Endothelial cell of umbilical vein (primary cell): ENCODE data around the gene DIPK1C. TPM values are rescaled to one million over a fixed set of nuclear protein-coding genes. Genes with fewer than 3 reads are reported as not detected.

Experiments
- BruUV-seq: library from RNA; stranded (reverse); fragments of 400-500 nt; replicated peaks from 2 replicates; lab custom pipeline; 2021; lab: Mats Ljungman, UMichigan
- CTCF ChIA-PET: fragments of 300-600, 350-600 bp; sonication (Branson Sonifier 250); formaldehyde crosslinking; loops from one replicate; lab custom pipeline; 2021; ENCODE audit warnings: antibody characterized with exemption, inconsistent platforms; lab: Charles Lee
- POLR2A ChIA-PET: fragments of 300-600, 350-600 bp; sonication (Branson Sonifier 250); formaldehyde crosslinking; loops from one replicate; lab custom pipeline; 2021; ENCODE audit warnings: antibody characterized with exemption, inconsistent platforms; lab: Charles Lee
- DNase-seq: peaks from one replicate; pipeline ENCODE4 v3.0.0-alpha.2; 2011; ENCODE audit warnings: low read depth, low spot score
- FAIRE-seq: peaks from 2 replicates; lab custom pipeline; 2011; peaks lifted over from hg19 to GRCh38; lab: Jason Lieb, UNC
- H2AFZ ChIP-seq: 2 replicates; pipeline ENCODE4 v1.6.0; 2012; ENCODE audit warnings: low read depth, low read length, control low read depth, inconsistent platforms
- H3K27ac ChIP-seq: 2 replicates; pipeline ENCODE4 v1.5.1; 2011; ENCODE audit warnings: low read depth, mild to moderate bottlenecking, control low read depth, low read length, moderate library complexity; ENCODE audit not compliant: insufficient read depth
- H3K27me3 ChIP-seq, 2 experiments: 2 replicates each; pipeline versions ENCODE4 v1.6.0 to v1.6.1; 2011; ENCODE audit warnings: low read length in 2 of 2, mixed read lengths in 1 of 2; ENCODE audit not compliant: control insufficient read depth in 2 of 2, insufficient read depth in 2 of 2
- H3K36me3 ChIP-seq, 2 experiments: 2 replicates in 1 of 2; 3 replicates in 1 of 2; pipeline ENCODE4 v1.5.1; 2011; ENCODE audit warnings: low read length in 2 of 2, mild to moderate bottlenecking in 1 of 2, moderate library complexity in 1 of 2; ENCODE audit not compliant: control insufficient read depth in 2 of 2, insufficient read depth in 2 of 2; ENCODE audit errors: extremely low read depth in 1 of 2
- H3K4me1 ChIP-seq: 3 replicates; pipeline ENCODE4 v1.5.1; 2011; ENCODE audit warnings: mild to moderate bottlenecking, low read length; ENCODE audit not compliant: control insufficient read depth, insufficient read depth; ENCODE audit errors: extremely low read depth
- H3K4me2 ChIP-seq: 2 replicates; pipeline ENCODE4 v1.6.1; 2011; ENCODE audit warnings: low read length, control low read depth, mixed read lengths; ENCODE audit not compliant: insufficient read depth
- H3K4me3 ChIP-seq, 3 experiments: fragments of 200-600 bp in 1 of 3; sonication (generic), shearing (Covaris generic) in 1 of 3; replicated peaks in 1 of 3; 2 replicates each; pipeline ENCODE4 v1.5.1; 2011 to 2016; ENCODE audit warnings: control low read depth in 3 of 3, low read length in 3 of 3, mild to moderate bottlenecking in 2 of 3, inconsistent platforms in 1 of 3, low read depth in 1 of 3, moderate library complexity in 1 of 3; ENCODE audit not compliant: insufficient read depth in 1 of 3
- H3K79me2 ChIP-seq: 2 replicates; pipeline ENCODE4 v1.6.0; 2012; ENCODE audit warnings: low read length, inconsistent platforms; ENCODE audit not compliant: control insufficient read depth, insufficient read depth
- H3K9ac ChIP-seq: replicated peaks from 2 replicates; pipeline ENCODE3; 2011; ENCODE audit warnings: low read length, control low read depth; ENCODE audit not compliant: insufficient read depth; ENCODE audit errors: extremely low read depth
- H3K9me1 ChIP-seq: replicated peaks from 3 replicates; pipeline ENCODE4 v1.6.0; 2011; ENCODE audit warnings: mild to moderate bottlenecking, low read length; ENCODE audit not compliant: control insufficient read depth, insufficient read depth; ENCODE audit errors: extremely low read depth
- H3K9me3 ChIP-seq: replicated peaks from 2 replicates; pipeline ENCODE4 v1.5.1; 2012; ENCODE audit warnings: low read length, inconsistent platforms; ENCODE audit not compliant: control insufficient read depth, insufficient read depth
- H4K20me1 ChIP-seq: replicated peaks from 2 replicates; pipeline ENCODE3; 2011; ENCODE audit warnings: mild to moderate bottlenecking, low read length; ENCODE audit not compliant: control insufficient read depth, insufficient read depth; ENCODE audit errors: extremely low read depth
- EZH2 ChIP-seq: IDR thresholded peaks from 2 replicates; pipeline ENCODE4 v1.6.1; 2012; ENCODE audit warnings: borderline replicate concordance, low read depth, mild to moderate bottlenecking, moderate library complexity, low read length, inconsistent platforms; ENCODE audit not compliant: severe bottlenecking
- FOS ChIP-seq: IDR thresholded peaks from 2 replicates; pipeline ENCODE4 v1.6.1; 2011; ENCODE audit warnings: mild to moderate bottlenecking, low read length, moderate library complexity, borderline replicate concordance; ENCODE audit not compliant: insufficient read depth
- GATA2 ChIP-seq: IDR thresholded peaks from 2 replicates; pipeline ENCODE4 v1.7.0; 2011; ENCODE audit warnings: low read depth, mild to moderate bottlenecking, moderate library complexity, mixed read lengths, low read length; ENCODE audit not compliant: insufficient read length, insufficient read depth
- JUN ChIP-seq: IDR thresholded peaks from 2 replicates; pipeline ENCODE4 v1.6.1; 2011; ENCODE audit warnings: borderline replicate concordance, low read depth; ENCODE audit not compliant: insufficient read length, insufficient read depth
- MYC ChIP-seq: IDR thresholded peaks from one replicate; pipeline ENCODE4 v1.6.1; 2011; ENCODE audit warnings: mild to moderate bottlenecking, low read depth, low read length
- POLR2A ChIP-seq: IDR thresholded peaks from 2 replicates; pipeline ENCODE4 v1.6.1; 2012; ENCODE audit warnings: low read depth, mild to moderate bottlenecking, control low read depth, low read length
- POLR2AphosphoS5 ChIP-seq: IDR thresholded peaks from 2 replicates; pipeline ENCODE4 v1.6.1; 2012; ENCODE audit warnings: low read depth, mild to moderate bottlenecking, control low read depth, low read length, moderate library complexity; ENCODE audit not compliant: insufficient read depth
- dilution Hi-C: fragments of 300-500 bp; cut with MboI; formaldehyde crosslinking; loops from one replicate; pipeline ENCODE4 v1.15.0; 2019; ENCODE audit warnings: low sequenced_read_pairs; ENCODE audit not compliant: extremely low pct_ligation_motif_present
- intact Hi-C: fragments of 100-400 bp; cut with micrococcal nuclease; formaldehyde crosslinking; loops from one replicate; pipeline ENCODE4 v1.10.0; 2022
- polyA plus RNA-seq, 4 experiments: library from polyadenylated mRNA; depleted of rRNA in 3 of 4; stranded (reverse) in 3 of 4; unstranded in 1 of 4; fragments of >200 nt; gene quantifications; 2 replicates each; pipeline versions ENCODE4 v1.2.1 to v1.2.3, GENCODE V29; 2011 to 2012; ENCODE audit warnings: missing spikeins in 1 of 4
- total RNA-seq: library from RNA; stranded (reverse); gene quantifications from 2 replicates; pipeline ENCODE4 v1.2.3, GENCODE V29; 2021
- TF ChIP-seq, protein P1 (sequence below), 2 donors: IDR thresholded peaks; 1 replicate in 1 of 2; 2 replicates in 1 of 2; pipeline ENCODE4 v1.5.1; 2011; ENCODE audit warnings: low read length in 2 of 2, mild to moderate bottlenecking in 2 of 2, moderate library complexity in 2 of 2, control low read depth in 1 of 2, inconsistent platforms in 1 of 2, low read depth in 1 of 2; ENCODE audit not compliant: insufficient read depth in 1 of 2; ENCODE audit errors: extremely low read depth in 1 of 2
- TF ChIP-seq, protein P2 (sequence below): IDR thresholded peaks from 2 replicates; pipeline ENCODE4 v1.6.1; 2011; ENCODE audit not compliant: insufficient read depth, insufficient read length

Gene DIPK1C
- total and polyA plus RNA-seq, 2 donors (not counting 3 experiments of a cell fraction or from before 2014, with no cell fraction given) = not detected

DNA sequence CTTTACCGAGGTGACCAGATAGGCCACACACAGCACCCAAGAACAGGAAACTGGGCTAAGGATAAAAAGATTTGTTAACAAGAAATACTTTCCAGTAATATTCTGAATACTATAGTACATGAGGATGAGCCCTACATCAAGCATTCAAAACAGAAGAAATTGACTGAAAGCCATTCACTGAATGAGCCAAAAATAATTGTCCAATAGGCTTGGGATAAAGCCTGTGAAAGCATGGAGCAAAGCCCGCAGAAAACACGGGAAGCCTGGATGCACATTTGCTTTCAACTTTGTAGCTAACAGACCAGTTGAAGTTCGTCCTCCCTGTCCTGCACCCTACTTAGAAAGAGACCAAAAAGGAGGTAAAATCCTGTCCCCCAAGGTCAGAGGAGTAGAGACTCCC, 56.3 kb downstream of the DIPK1C start:
- FAIRE-seq (no peak), DNase-seq (no peak)
- ChIA-PET CTCF (no interaction called here), POLR2A (no interaction called here)
- dilution Hi-C loops = no loop called here
- H4K20me1 ChIP-seq = no peaks in the 10 kb centered on the region
- no peaks in the 10 kb centered on the region for H3K9me1 ChIP-seq
- H3K4me2 ChIP-seq = no peak overlapping the region
- H3K9me3 ChIP-seq = no peaks in the 10 kb centered on the region
- BruUV-seq = no TSS peak
- no peak for TF ChIP-seq JUN
- no peaks in the 10 kb centered on the region for H3K4me1 ChIP-seq
- H2AFZ ChIP-seq = no peak overlapping the region
- no peak overlapping the region for H3K4me3 ChIP-seq
- no peaks in the 10 kb centered on the region for H3K79me2 ChIP-seq
- H3K27me3 ChIP-seq = no peaks in the 10 kb centered on the region
- no peak overlapping the region for H3K9ac ChIP-seq
- no peaks in the 10 kb centered on the region for H3K36me3 ChIP-seq
- H3K27ac ChIP-seq = no peak overlapping the region
- intact Hi-C loops = loop anchor here (10.0 kb wide), 1 partner anchor 64 kb away; no protein-coding TSS in a partner anchor

DNA sequence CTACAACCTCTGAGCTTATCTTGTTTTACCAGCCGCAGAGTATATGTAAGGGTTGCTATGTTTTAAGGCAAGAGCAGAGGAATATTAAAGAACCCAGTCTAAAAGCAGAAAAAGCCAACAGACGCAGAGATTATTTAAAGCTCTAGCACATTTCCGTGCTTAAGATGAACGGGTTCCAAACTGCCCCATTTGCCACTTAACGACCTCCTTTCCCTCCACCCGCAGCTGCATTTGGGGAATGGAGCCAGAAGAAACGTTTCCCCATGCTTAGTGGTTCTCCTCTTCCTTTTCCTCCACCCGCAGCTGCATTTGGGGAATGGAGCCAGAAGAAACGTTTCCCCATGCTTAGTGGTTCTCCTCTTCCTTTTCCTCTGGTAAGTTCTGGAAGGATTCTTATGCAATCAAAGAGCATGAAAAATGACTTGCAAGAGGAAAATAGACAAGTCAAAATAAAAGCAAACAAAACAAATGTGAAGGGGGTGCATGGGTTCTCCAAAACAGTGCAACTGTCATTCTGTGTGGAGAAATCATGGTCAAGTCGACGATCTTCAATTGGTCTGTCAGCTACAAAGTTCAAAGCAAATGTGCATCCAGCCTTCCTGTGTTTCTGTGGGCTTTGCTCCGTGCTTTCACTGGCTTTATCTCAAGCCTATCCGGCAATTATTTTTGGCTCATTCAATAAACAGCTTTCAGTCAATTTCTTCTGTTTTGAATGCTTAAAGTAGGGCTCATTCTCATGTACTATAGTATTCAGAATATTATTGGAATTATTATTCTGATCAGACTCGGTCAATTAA, 57.8 kb downstream of the DIPK1C start:
- intact Hi-C loops = no loop called here
- Histone ChIP-seq H2AFZ (no peak overlapping the region), H3K9ac (no peak overlapping the region), H3K27ac (no peak overlapping the region), H3K4me3 (no peak overlapping the region), H3K4me1 (no peaks in the 10 kb centered on the region), H3K27me3 (no peaks in the 10 kb centered on the region), H3K4me2 (no peak overlapping the region), H3K9me1 (no peaks in the 10 kb centered on the region), H3K9me3 (no peaks in the 10 kb centered on the region), H3K36me3 (no peaks in the 10 kb centered on the region), H3K79me2 (no peaks in the 10 kb centered on the region), H4K20me1 (no peaks in the 10 kb centered on the region)
- ChIA-PET CTCF (no interaction called here), POLR2A (no interaction called here)
- BruUV-seq = no TSS peak
- FAIRE-seq = no peak
- TF ChIP-seq POLR2AphosphoS5 (no peak), GATA2 (no peak), POLR2A (no peak), EZH2 (no peak), MYC (no peak), JUN (no peak), FOS (no peak)
- TF ChIP-seq, protein P1, sequence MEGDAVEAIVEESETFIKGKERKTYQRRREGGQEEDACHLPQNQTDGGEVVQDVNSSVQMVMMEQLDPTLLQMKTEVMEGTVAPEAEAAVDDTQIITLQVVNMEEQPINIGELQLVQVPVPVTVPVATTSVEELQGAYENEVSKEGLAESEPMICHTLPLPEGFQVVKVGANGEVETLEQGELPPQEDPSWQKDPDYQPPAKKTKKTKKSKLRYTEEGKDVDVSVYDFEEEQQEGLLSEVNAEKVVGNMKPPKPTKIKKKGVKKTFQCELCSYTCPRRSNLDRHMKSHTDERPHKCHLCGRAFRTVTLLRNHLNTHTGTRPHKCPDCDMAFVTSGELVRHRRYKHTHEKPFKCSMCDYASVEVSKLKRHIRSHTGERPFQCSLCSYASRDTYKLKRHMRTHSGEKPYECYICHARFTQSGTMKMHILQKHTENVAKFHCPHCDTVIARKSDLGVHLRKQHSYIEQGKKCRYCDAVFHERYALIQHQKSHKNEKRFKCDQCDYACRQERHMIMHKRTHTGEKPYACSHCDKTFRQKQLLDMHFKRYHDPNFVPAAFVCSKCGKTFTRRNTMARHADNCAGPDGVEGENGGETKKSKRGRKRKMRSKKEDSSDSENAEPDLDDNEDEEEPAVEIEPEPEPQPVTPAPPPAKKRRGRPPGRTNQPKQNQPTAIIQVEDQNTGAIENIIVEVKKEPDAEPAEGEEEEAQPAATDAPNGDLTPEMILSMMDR (IDR thresholded peaks at IDR 0.05; ENCODE audit: extremely low read depth in 1 of 2, insufficient read depth in 1 of 2, low read depth in 1 of 2, low read length in 2 of 2) = no peak
- TF ChIP-seq, protein P2, sequence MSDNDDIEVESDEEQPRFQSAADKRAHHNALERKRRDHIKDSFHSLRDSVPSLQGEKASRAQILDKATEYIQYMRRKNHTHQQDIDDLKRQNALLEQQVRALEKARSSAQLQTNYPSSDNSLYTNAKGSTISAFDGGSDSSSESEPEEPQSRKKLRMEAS = no peak
- no peak for DNase-seq
- dilution Hi-C loops = no loop called here
